Mammary epithelial cell (primary cell): ENCODE results near the gene LHFPL3.

ENCODE experiments used
- CTCF ChIP-seq, 2 donors: IDR thresholded peaks in 1 of 2; conservative IDR thresholded peaks in 1 of 2; 2 replicates each; pipeline ENCODE4 v1.5.1; 2011 to 2012; ENCODE audit warnings: inconsistent platforms in 2 of 2, low read length in 2 of 2, mild to moderate bottlenecking in 2 of 2, control low read depth in 1 of 2, low read depth in 1 of 2; ENCODE audit not compliant: insufficient read depth in 1 of 2; ENCODE audit errors: extremely low read depth in 1 of 2
- EZH2 ChIP-seq: IDR thresholded peaks from 2 replicates; pipeline ENCODE4 v1.6.1; 2012; ENCODE audit warnings: low read length, inconsistent platforms, borderline replicate concordance

GRCh38 chr7:104410742-104411141 lies 82.3 kb downstream of the LHFPL3 start:
- TF ChIP-seq CTCF (conservative IDR thresholded peaks at IDR 0.05 in 1 of 2, IDR thresholded peaks at IDR 0.05 in 1 of 2; ENCODE audit: extremely low read depth in 1 of 2, insufficient read depth in 1 of 2, low read depth in 1 of 2, low read length in 2 of 2) (no peak), EZH2 (no peak)
